HEK293 (cell line): Measurements from ENCODE around the gene KATNAL1.
"Not testable (repeated sequence)": the region's sequence is repeated elsewhere in the genome, so short reads cannot be mapped to it uniquely, and the experiment has no call there.

Experiments used
- CTCF ChIA-PET: fragments of 350-600 bp; formaldehyde crosslinking; extraction: SDS; loops from one replicate; lab custom pipeline; 2021; ENCODE audit warnings: antibody characterized with exemption; lab: Yijun Ruan, JAX
- POLR2A ChIA-PET: fragments of 300-600 bp; formaldehyde crosslinking; extraction: SDS; loops from one replicate; lab custom pipeline; 2020; ENCODE audit warnings: antibody characterized with exemption, inconsistent platforms; lab: Yijun Ruan, JAX
- H3K27ac ChIP-seq: fragments of 200-500 bp; sonication (Bioruptor generic); 2 replicates; pipeline ENCODE4 v1.5.1; 2014; ENCODE audit warnings: low read depth, low read length, control low read depth, inconsistent platforms; ENCODE audit errors: extremely low read depth
- H3K36me3 ChIP-seq, 2 experiments: fragments of 200-500 bp in 1 of 2; sonication (Bioruptor generic) in 1 of 2; 1 replicate in 1 of 2; 2 replicates in 1 of 2; pipeline ENCODE4 v1.5.1; 2014 to 2017; ENCODE audit warnings: inconsistent platforms in 2 of 2, low read length in 2 of 2; ENCODE audit not compliant: control insufficient read depth in 2 of 2, insufficient read depth in 1 of 2
- H3K4me1 ChIP-seq: fragments of 200-500 bp; sonication (Bioruptor generic); 2 replicates; pipeline ENCODE4 v1.5.1; 2014; ENCODE audit warnings: mild to moderate bottlenecking, low read length, inconsistent platforms; ENCODE audit not compliant: control insufficient read depth, insufficient read depth
- H3K4me3 ChIP-seq: 2 replicates; pipeline ENCODE4 v1.5.1; 2011; ENCODE audit warnings: low read depth, mild to moderate bottlenecking, control low read depth, low read length, moderate library complexity
- H3K9me3 ChIP-seq: fragments of 200-500 bp; sonication (Bioruptor generic); 2 replicates; pipeline ENCODE4 v1.5.1; 2014; ENCODE audit warnings: low read depth, low read length, inconsistent platforms; ENCODE audit not compliant: control insufficient read depth, insufficient read depth
- FEZF1 ChIP-seq: fragments of 450-650 bp; formaldehyde crosslinking; IDR thresholded peaks from 2 replicates; pipeline ENCODE4 v1.5.1; 2016; ENCODE audit warnings: missing biosample characterization, missing genetic modification characterization
- GLI4 ChIP-seq: fragments of 450-650 bp; formaldehyde crosslinking; IDR thresholded peaks from 2 replicates; pipeline ENCODE4 v1.5.1; 2016; ENCODE audit warnings: missing biosample characterization, missing genetic modification characterization
- KLF10 ChIP-seq: fragments of 450-650 bp; IDR thresholded peaks from 2 replicates; pipeline ENCODE4 v1.5.1; 2018; ENCODE audit warnings: missing biosample characterization, mild to moderate bottlenecking, missing genetic modification characterization
- MEIS1 ChIP-seq: sonication (generic); formaldehyde crosslinking; IDR thresholded peaks from 2 replicates; pipeline ENCODE4 v1.8.1; 2022; ENCODE audit warnings: missing genetic modification reagents, mild to moderate bottlenecking, borderline replicate concordance
- SP7 ChIP-seq: fragments of 450-650 bp; formaldehyde crosslinking; IDR thresholded peaks from 2 replicates; pipeline ENCODE4 v1.5.1; 2016; ENCODE audit warnings: missing biosample characterization, missing genetic modification characterization
- ZNF112 ChIP-seq: fragments of 450-650 bp; formaldehyde crosslinking; IDR thresholded peaks from 2 replicates; pipeline ENCODE4 v1.5.0; 2017; ENCODE audit warnings: missing biosample characterization, missing genetic modification characterization
- ZNF114 ChIP-seq: fragments of 450-650 bp; formaldehyde crosslinking; IDR thresholded peaks from 2 replicates; pipeline ENCODE4 v1.5.0; 2017; ENCODE audit warnings: missing biosample characterization, missing genetic modification characterization
- ZNF121 ChIP-seq: fragments of 450-650 bp; formaldehyde crosslinking; IDR thresholded peaks from 2 replicates; pipeline ENCODE4 v1.5.1; 2016; ENCODE audit warnings: missing biosample characterization, missing genetic modification characterization
- ZNF324 ChIP-seq: fragments of 450-650 bp; formaldehyde crosslinking; IDR thresholded peaks from 2 replicates; pipeline ENCODE4 v1.5.1; 2016; ENCODE audit warnings: missing biosample characterization, missing genetic modification characterization
- ZNF501 ChIP-seq: fragments of 450-650 bp; formaldehyde crosslinking; IDR thresholded peaks from 2 replicates; pipeline ENCODE4 v1.5.1; 2016; ENCODE audit warnings: missing biosample characterization, missing genetic modification characterization
- ZNF530 ChIP-seq: fragments of 450-650 bp; formaldehyde crosslinking; IDR thresholded peaks from 2 replicates; pipeline ENCODE4 v1.5.1; 2016; ENCODE audit warnings: low read depth, missing biosample characterization, missing genetic modification characterization
- ZNF571 ChIP-seq: fragments of 450-650 bp; formaldehyde crosslinking; IDR thresholded peaks from 2 replicates; pipeline ENCODE4 v1.5.0; 2017; ENCODE audit warnings: missing biosample characterization, missing genetic modification characterization
- ZNF610 ChIP-seq: fragments of 450-650 bp; formaldehyde crosslinking; IDR thresholded peaks from 2 replicates; pipeline ENCODE4 v1.5.1; 2016; ENCODE audit warnings: missing biosample characterization, missing genetic modification characterization, borderline replicate concordance
- ZNF626 ChIP-seq: fragments of 450-650 bp; sonication (Bioruptor Pico); formaldehyde crosslinking; IDR thresholded peaks from 2 replicates; pipeline ENCODE4 v1.5.1; 2018; ENCODE audit warnings: missing biosample characterization, missing genetic modification characterization, inconsistent platforms
- ZNF664 ChIP-seq: fragments of 450-650 bp; formaldehyde crosslinking; IDR thresholded peaks from 2 replicates; pipeline ENCODE4 v1.5.1; 2016; ENCODE audit warnings: missing biosample characterization, missing genetic modification characterization
- ZNF701 ChIP-seq: fragments of 450-650 bp; formaldehyde crosslinking; IDR thresholded peaks from 2 replicates; pipeline ENCODE4 v1.5.1; 2016; ENCODE audit warnings: missing biosample characterization, missing genetic modification characterization
- TF ChIP-seq, protein P1 (sequence below): fragments of 450-650 bp; formaldehyde crosslinking; conservative IDR thresholded peaks from 2 replicates; pipeline ENCODE4 v1.5.1; 2016; ENCODE audit warnings: low read depth, missing biosample characterization, missing genetic modification characterization
- TF ChIP-seq, protein P2 (sequence below): fragments of 450-650 bp; formaldehyde crosslinking; IDR thresholded peaks from 2 replicates; pipeline ENCODE4 v1.5.1; 2017; ENCODE audit warnings: missing biosample characterization, missing genetic modification characterization
- TF ChIP-seq, protein P3 (sequence below): fragments of 450-650 bp; formaldehyde crosslinking; IDR thresholded peaks from 2 replicates; pipeline ENCODE4 v1.5.1; 2017; ENCODE audit warnings: missing biosample characterization, mild to moderate bottlenecking, missing genetic modification characterization, moderate library complexity
- TF ChIP-seq, protein P4 (sequence below): IDR thresholded peaks from 2 replicates; pipeline ENCODE4 v1.6.1; 2011; ENCODE audit warnings: mild to moderate bottlenecking, low read depth, low read length, borderline replicate concordance
- TF ChIP-seq, protein P5 (sequence below): fragments of 450-650 bp; formaldehyde crosslinking; IDR thresholded peaks from 2 replicates; pipeline ENCODE4 v1.5.1; 2016; ENCODE audit warnings: missing biosample characterization, missing genetic modification characterization

Gene KATNAL1

DNA sequence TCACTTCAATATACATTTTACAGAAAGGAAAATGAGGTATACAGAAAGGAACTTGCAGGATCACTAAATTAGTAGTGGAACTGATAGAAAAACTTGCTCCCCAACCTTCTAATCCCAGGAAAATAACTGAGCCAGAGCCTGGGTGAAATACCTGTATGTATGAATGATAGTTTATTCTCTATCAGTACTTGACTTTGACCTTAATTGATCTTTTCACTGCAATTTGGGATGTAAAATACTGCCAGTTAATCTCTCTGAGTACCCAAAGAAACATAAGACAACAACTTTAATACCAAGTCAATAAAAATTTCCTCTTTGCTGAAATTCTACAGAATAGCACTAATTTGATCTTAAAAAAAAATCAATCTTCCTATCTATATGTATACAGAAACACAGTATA, 33.3 kb downstream of the KATNAL1 start (continued):
- TF ChIP-seq, protein P1, sequence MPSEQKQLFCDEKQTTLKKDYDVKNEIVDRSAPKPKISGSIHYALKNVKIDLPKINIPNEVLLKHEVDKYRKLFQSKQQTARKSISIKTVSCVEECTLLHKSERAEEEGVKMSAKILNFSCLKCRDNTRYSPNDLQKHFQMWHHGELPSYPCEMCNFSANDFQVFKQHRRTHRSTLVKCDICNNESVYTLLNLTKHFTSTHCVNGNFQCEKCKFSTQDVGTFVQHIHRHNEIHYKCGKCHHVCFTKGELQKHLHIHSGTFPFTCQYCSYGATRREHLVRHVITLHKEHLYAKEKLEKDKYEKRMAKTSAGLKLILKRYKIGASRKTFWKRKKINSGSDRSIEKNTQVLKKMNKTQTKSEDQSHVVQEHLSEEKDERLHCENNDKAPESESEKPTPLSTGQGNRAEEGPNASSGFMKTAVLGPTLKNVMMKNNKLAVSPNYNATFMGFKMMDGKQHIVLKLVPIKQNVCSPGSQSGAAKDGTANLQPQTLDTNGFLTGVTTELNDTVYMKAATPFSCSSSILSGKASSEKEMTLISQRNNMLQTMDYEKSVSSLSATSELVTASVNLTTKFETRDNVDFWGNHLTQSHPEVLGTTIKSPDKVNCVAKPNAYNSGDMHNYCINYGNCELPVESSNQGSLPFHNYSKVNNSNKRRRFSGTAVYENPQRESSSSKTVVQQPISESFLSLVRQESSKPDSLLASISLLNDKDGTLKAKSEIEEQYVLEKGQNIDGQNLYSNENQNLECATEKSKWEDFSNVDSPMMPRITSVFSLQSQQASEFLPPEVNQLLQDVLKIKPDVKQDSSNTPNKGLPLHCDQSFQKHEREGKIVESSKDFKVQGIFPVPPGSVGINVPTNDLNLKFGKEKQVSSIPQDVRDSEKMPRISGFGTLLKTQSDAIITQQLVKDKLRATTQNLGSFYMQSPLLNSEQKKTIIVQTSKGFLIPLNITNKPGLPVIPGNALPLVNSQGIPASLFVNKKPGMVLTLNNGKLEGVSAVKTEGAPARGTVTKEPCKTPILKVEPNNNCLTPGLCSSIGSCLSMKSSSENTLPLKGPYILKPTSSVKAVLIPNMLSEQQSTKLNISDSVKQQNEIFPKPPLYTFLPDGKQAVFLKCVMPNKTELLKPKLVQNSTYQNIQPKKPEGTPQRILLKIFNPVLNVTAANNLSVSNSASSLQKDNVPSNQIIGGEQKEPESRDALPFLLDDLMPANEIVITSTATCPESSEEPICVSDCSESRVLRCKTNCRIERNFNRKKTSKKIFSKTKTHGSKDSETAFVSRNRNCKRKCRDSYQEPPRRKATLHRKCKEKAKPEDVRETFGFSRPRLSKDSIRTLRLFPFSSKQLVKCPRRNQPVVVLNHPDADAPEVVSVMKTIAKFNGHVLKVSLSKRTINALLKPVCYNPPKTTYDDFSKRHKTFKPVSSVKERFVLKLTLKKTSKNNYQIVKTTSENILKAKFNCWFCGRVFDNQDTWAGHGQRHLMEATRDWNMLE (tag by site-specific recombination) = no peak
- TF ChIP-seq ZNF626 (tag by site-specific recombination) (no peak), SP7 (tag by site-specific recombination) (no peak)
- TF ChIP-seq, all 188 proteins: peak for 0

DNA sequence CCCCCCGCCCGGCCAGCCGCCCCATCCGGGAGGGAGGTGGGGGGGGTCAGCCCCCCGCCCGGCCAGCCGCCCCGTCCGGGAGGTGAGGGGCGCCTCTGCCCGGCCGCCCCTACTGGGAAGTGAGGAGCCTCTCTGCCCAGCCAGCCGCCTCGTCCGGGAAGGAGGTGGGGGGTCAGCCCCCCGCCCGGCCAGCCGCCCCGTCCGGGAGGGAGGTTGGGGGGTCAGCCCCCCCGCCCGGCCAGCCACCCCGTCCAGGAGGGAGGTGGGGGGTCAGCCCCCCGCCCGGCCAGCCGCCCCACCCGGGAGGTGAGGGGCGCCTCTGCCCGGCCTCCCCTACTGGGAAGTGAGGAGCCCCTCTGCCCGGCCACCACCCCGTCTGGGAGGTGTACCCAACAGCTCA, 37.3 kb downstream of the KATNAL1 start:
- H3K9me3 ChIP-seq, POLR2A ChIA-PET, H3K27ac ChIP-seq, H3K4me3 ChIP-seq, CTCF ChIA-PET, H3K4me1 ChIP-seq: not testable (repeated sequence)
- peaks cover 0 to 10% of the 10 kb centered on the region in 2 experiments; a peak in 1 of 3 replicates for H3K36me3 ChIP-seq

DNA sequence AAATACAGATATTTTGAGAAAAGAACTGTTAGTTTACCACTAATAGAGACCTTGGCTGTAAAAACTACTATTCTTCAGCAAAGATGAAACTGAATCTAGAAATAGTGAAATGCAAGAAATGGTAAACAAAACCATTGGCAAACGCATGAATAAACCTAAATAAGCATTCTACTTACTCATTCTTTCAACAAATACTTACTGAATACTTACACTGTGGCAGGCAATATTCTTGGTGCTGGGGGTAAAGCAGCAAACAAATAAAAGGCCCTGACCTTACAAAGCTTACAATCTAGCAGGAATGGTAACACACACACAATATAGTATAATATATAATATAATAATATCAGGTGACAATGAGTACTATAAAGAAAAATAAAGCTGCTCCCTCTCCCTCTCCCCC, 38.7 kb downstream of the KATNAL1 start:
- no peak overlapping the region for H3K4me3 ChIP-seq
- H3K4me1 ChIP-seq = peaks cover 7% of the 10 kb centered on the region; the same call in 1 of the 2 replicates
- H3K9me3 ChIP-seq = no peaks in the 10 kb centered on the region
- ChIA-PET POLR2A (no interaction called here), CTCF (no interaction called here)
- H3K36me3 ChIP-seq = peaks cover 0 to 4% of the 10 kb centered on the region in 2 experiments; a peak in 1 of 3 replicates
- TF ChIP-seq, protein P2, sequence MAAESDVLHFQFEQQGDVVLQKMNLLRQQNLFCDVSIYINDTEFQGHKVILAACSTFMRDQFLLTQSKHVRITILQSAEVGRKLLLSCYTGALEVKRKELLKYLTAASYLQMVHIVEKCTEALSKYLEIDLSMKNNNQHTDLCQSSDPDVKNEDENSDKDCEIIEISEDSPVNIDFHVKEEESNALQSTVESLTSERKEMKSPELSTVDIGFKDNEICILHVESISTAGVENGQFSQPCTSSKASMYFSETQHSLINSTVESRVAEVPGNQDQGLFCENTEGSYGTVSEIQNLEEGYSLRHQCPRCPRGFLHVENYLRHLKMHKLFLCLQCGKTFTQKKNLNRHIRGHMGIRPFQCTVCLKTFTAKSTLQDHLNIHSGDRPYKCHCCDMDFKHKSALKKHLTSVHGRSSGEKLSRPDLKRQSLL (tag by site-specific recombination) = no peak
- TF ChIP-seq ZNF114 (no peak), MEIS1 (CRISPR knock-in tag) (no peak), ZNF664 (tag by site-specific recombination) (no peak), ZNF610 (no peak), ZNF501 (tag by site-specific recombination) (no peak)
- no peak overlapping the region for H3K27ac ChIP-seq

DNA sequence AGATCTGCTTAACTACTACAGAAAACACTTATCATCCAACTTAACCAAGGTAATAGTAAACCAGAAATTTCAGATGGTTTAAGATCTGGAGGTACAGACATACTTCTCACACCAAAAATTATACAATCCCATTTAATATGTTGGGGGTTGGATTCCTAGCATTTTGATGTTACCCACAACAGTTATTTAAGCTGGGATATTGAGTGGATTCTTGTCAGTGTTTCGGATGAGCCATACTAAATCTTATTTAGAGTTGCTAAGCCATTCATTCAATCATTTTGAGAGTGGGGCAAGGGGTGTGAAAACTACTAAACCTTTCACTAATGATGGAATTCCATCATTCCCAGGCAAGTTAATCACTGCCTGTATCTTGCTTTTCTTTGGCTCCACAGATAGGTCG, 40.6 kb downstream of the KATNAL1 start:
- Histone ChIP-seq H3K27ac (no peak overlapping the region), H3K4me1 (peaks cover 7% of the 10 kb centered on the region; the same call in 1 of the 2 replicates), H3K9me3 (no peaks in the 10 kb centered on the region), H3K4me3 (no peak overlapping the region), H3K36me3 (peaks cover 0 to 4% of the 10 kb centered on the region in 2 experiments; a peak in 1 of 3 replicates)
- ChIA-PET CTCF (no interaction called here), POLR2A (no interaction called here)
- TF ChIP-seq, protein P3, sequence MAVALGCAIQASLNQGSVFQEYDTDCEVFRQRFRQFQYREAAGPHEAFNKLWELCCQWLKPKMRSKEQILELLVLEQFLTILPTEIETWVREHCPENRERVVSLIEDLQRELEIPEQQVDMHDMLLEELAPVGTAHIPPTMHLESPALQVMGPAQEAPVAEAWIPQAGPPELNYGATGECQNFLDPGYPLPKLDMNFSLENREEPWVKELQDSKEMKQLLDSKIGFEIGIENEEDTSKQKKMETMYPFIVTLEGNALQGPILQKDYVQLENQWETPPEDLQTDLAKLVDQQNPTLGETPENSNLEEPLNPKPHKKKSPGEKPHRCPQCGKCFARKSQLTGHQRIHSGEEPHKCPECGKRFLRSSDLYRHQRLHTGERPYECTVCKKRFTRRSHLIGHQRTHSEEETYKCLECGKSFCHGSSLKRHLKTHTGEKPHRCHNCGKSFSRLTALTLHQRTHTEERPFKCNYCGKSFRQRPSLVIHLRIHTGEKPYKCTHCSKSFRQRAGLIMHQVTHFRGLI (tag by site-specific recombination) = no peak
- TF ChIP-seq ZNF121 (tag by site-specific recombination) (no peak), KLF10 (tag by site-specific recombination) (no peak), ZNF571 (tag by site-specific recombination) (no peak), FEZF1 (tag by site-specific recombination) (no peak), ZNF112 (tag by site-specific recombination) (no peak), ZNF530 (tag by site-specific recombination) (no peak), ZNF701 (tag by site-specific recombination) (no peak), ZNF324 (tag by site-specific recombination) (no peak), GLI4 (no peak)
- TF ChIP-seq, protein P4, sequence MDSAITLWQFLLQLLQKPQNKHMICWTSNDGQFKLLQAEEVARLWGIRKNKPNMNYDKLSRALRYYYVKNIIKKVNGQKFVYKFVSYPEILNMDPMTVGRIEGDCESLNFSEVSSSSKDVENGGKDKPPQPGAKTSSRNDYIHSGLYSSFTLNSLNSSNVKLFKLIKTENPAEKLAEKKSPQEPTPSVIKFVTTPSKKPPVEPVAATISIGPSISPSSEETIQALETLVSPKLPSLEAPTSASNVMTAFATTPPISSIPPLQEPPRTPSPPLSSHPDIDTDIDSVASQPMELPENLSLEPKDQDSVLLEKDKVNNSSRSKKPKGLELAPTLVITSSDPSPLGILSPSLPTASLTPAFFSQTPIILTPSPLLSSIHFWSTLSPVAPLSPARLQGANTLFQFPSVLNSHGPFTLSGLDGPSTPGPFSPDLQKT = no peak
- TF ChIP-seq, protein P5, sequence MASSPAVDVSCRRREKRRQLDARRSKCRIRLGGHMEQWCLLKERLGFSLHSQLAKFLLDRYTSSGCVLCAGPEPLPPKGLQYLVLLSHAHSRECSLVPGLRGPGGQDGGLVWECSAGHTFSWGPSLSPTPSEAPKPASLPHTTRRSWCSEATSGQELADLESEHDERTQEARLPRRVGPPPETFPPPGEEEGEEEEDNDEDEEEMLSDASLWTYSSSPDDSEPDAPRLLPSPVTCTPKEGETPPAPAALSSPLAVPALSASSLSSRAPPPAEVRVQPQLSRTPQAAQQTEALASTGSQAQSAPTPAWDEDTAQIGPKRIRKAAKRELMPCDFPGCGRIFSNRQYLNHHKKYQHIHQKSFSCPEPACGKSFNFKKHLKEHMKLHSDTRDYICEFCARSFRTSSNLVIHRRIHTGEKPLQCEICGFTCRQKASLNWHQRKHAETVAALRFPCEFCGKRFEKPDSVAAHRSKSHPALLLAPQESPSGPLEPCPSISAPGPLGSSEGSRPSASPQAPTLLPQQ = no peak
